GM12878 (cell line): Measurements from ENCODE around the gene SNX12. TPM values are rescaled to one million over a fixed set of nuclear protein-coding genes. Genes with fewer than 3 reads are reported as not detected.

Experiments used
- BCL11A ChIP-seq: IDR thresholded peaks from 2 replicates; pipeline ENCODE4 v1.6.1; 2011; ENCODE audit warnings: low read depth, low read length
- BCL3 ChIP-seq: IDR thresholded peaks from 2 replicates; pipeline ENCODE4 v1.6.1; 2011; ENCODE audit warnings: borderline replicate concordance, low read depth, mild to moderate bottlenecking, moderate library complexity, low read length; ENCODE audit not compliant: insufficient read depth, poor library complexity, severe bottlenecking
- CHD2 ChIP-seq: IDR thresholded peaks from 2 replicates; pipeline ENCODE4 v1.6.1; 2011; ENCODE audit warnings: low read depth, low read length, improper control_type of control experiment, borderline replicate concordance
- CREM ChIP-seq: IDR thresholded peaks from 2 replicates; pipeline ENCODE4 v1.6.1; 2014; ENCODE audit warnings: antibody characterized with exemption, low read depth
- ETV6 ChIP-seq, 2 experiments: fragments of 450-650 bp in 1 of 2; IDR thresholded peaks in 1 of 2; conservative IDR thresholded peaks in 1 of 2; 2 replicates each; pipeline ENCODE4 v1.6.1; 2014; ENCODE audit warnings: antibody characterized with exemption in 1 of 2, borderline replicate concordance in 1 of 2, low read depth in 1 of 2, mild to moderate bottlenecking in 1 of 2, moderate library complexity in 1 of 2
- HCFC1 ChIP-seq: fragments of 150-350 bp; IDR thresholded peaks from 2 replicates; pipeline ENCODE4 v1.6.1; 2014; ENCODE audit warnings: low read length
- HDAC6 ChIP-seq: fragments of 200-600 bp; sonication (generic); IDR thresholded peaks from one replicate; pipeline ENCODE4 v1.8.0; 2017; ENCODE audit warnings: antibody characterized with exemption; ENCODE audit not compliant: unreplicated experiment
- IKZF1 ChIP-seq: fragments of 450-650 bp; conservative IDR thresholded peaks from 2 replicates; pipeline ENCODE4 v1.6.1; 2017; ENCODE audit warnings: antibody characterized with exemption, mild to moderate bottlenecking
- IKZF2 ChIP-seq, 2 experiments: fragments of 450-650 bp; IDR thresholded peaks; 2 replicates each; pipeline ENCODE4 v1.6.1; 2017; ENCODE audit warnings: mild to moderate bottlenecking in 2 of 2, moderate library complexity in 2 of 2
- IRF4 ChIP-seq: IDR thresholded peaks from 2 replicates; pipeline ENCODE4 v1.6.1; 2011; ENCODE audit warnings: low read depth, low read length
- LARP7 ChIP-seq: fragments of 450-650 bp; IDR thresholded peaks from 2 replicates; pipeline ENCODE4 v1.6.1; 2017; ENCODE audit warnings: mild to moderate bottlenecking
- MEF2B ChIP-seq: fragments of 450-650 bp; IDR thresholded peaks from 2 replicates; pipeline ENCODE4 v1.6.1; 2018; ENCODE audit warnings: mild to moderate bottlenecking, moderate library complexity; ENCODE audit not compliant: partially characterized antibody, poor library complexity, severe bottlenecking
- NFIC ChIP-seq: IDR thresholded peaks from 2 replicates; pipeline ENCODE4 v1.6.1; 2012; ENCODE audit warnings: low read depth, mild to moderate bottlenecking, inconsistent platforms, low read length, moderate library complexity
- NR2C2 ChIP-seq: IDR thresholded peaks from 2 replicates; pipeline ENCODE4 v1.6.1; 2011; ENCODE audit warnings: borderline replicate concordance, low read depth; ENCODE audit not compliant: control insufficient read depth, insufficient read length
- RAD51 ChIP-seq: fragments of 450-650 bp; IDR thresholded peaks from 2 replicates; pipeline ENCODE4 v1.6.1; 2016; ENCODE audit warnings: moderate library complexity, mild to moderate bottlenecking, inconsistent platforms
- RCOR1 ChIP-seq: conservative IDR thresholded peaks from 2 replicates; pipeline ENCODE4 v1.6.1; 2012; ENCODE audit warnings: low read depth, low read length, improper control_type of control experiment
- SP1 ChIP-seq: IDR thresholded peaks from one replicate; pipeline ENCODE4 v1.6.1; 2011; ENCODE audit warnings: low read depth, low read length
- TCF3 ChIP-seq: IDR thresholded peaks from 2 replicates; pipeline ENCODE4 v1.6.1; 2012; ENCODE audit warnings: low read depth, mild to moderate bottlenecking, low read length, borderline replicate concordance; ENCODE audit not compliant: insufficient read depth
- ZBTB33 ChIP-seq: fragments of 450-650 bp; IDR thresholded peaks from 2 replicates; pipeline ENCODE4 v1.6.1; 2017; ENCODE audit warnings: mild to moderate bottlenecking
- ZNF24 ChIP-seq: fragments of 450-650 bp; IDR thresholded peaks from 2 replicates; pipeline ENCODE4 v1.6.1; 2017; ENCODE audit warnings: antibody characterized with exemption, mild to moderate bottlenecking
- polyA plus RNA-seq, 11 experiments: library from polyadenylated mRNA; depleted of rRNA in 4 of 11; unstranded in 6 of 11; stranded (reverse) in 5 of 11; fragments of >200 nt; fragmentation: Nextera tagmentation in 4 of 11; fragmentation: Illumina TruSeq in 1 of 11; extraction: Ambion mirVana in 4 of 11; extraction: Trizol in 1 of 11; gene quantifications; 1 replicate in 1 of 11; 2 replicates in 10 of 11; pipeline versions ENCODE4 v1.2.1 to v1.2.3, GENCODE V29; 2011 to 2016; ENCODE audit warnings: inconsistent platforms in 2 of 11, missing spikeins in 2 of 11, low read depth in 1 of 11
- total RNA-seq, 4 experiments: library from RNA; depleted of rRNA in 3 of 4; stranded (reverse); fragments of >200 nt in 3 of 4; fragmentation: Illumina TruSeq in 1 of 4; extraction: Trizol in 1 of 4; gene quantifications; 2 replicates each; pipeline versions ENCODE4 v1.2.1 to v1.2.3, GENCODE V29; 2013 to 2021
- TF ChIP-seq, protein P1 (sequence below): IDR thresholded peaks from 2 replicates; pipeline ENCODE4 v1.6.1; 2012; ENCODE audit warnings: low read depth, low read length, improper control_type of control experiment
- TF ChIP-seq, protein P2 (sequence below): IDR thresholded peaks from 2 replicates; pipeline ENCODE4 v1.6.1; 2011; ENCODE audit warnings: low read depth, mild to moderate bottlenecking, low read length, moderate library complexity, borderline replicate concordance; ENCODE audit errors: extremely low read depth
- TF ChIP-seq, protein P3 (sequence below): fragments of 450-650 bp; IDR thresholded peaks from 2 replicates; pipeline ENCODE4 v1.6.1; 2016; ENCODE audit warnings: mild to moderate bottlenecking

Gene SNX12
- total and polyA plus RNA-seq, 10 of the 15 experiments (the other 5 are each of a cell fraction or from before 2014, with no cell fraction given), result 4.4 to 50.4 (median 34.2) TPM

GRCh38 chrX:71068044-71068918 is at the start of gene SNX12 (continued):
- TF ChIP-seq CREM (peak; percentile 86), TCF3 (no peak), NFIC (peak; percentile 32; the same call in 1 of the 2 replicates), ETV6 (conservative IDR thresholded peaks at IDR 0.05 in 1 of 2, IDR thresholded peaks at IDR 0.05 in 1 of 2; ENCODE audit: borderline replicate concordance in 1 of 2, low read depth in 1 of 2) (no peak), IKZF1 (peak; percentile 99), BCL3 (no peak), IRF4 (peak; percentile 70; the same call in 1 of the 2 replicates), HCFC1 (peak; percentile 86), CHD2 (peak; percentile 70; the same call in 1 of the 2 replicates), ZBTB33 (peak; percentile 82; the same call in 1 of the 2 replicates), IKZF2 (IDR thresholded peaks at IDR 0.05) (no peak), ZNF24 (peak; percentile 63; the same call in 1 of the 2 replicates), RCOR1 (0 out of 2 replicates have a peak, but pooled peaks have one; percentile 24), SP1 (peak; percentile 77), HDAC6 (no peak), MEF2B (no peak), NR2C2 (no peak), BCL11A (no peak), RAD51 (peak; percentile 59), LARP7 (peak; percentile 88)
- TF ChIP-seq, protein P1, sequence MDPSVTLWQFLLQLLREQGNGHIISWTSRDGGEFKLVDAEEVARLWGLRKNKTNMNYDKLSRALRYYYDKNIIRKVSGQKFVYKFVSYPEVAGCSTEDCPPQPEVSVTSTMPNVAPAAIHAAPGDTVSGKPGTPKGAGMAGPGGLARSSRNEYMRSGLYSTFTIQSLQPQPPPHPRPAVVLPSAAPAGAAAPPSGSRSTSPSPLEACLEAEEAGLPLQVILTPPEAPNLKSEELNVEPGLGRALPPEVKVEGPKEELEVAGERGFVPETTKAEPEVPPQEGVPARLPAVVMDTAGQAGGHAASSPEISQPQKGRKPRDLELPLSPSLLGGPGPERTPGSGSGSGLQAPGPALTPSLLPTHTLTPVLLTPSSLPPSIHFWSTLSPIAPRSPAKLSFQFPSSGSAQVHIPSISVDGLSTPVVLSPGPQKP, result peak; percentile 90
- TF ChIP-seq, protein P2, sequence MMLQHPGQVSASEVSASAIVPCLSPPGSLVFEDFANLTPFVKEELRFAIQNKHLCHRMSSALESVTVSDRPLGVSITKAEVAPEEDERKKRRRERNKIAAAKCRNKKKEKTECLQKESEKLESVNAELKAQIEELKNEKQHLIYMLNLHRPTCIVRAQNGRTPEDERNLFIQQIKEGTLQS, result peak; percentile 99
- TF ChIP-seq, protein P3, sequence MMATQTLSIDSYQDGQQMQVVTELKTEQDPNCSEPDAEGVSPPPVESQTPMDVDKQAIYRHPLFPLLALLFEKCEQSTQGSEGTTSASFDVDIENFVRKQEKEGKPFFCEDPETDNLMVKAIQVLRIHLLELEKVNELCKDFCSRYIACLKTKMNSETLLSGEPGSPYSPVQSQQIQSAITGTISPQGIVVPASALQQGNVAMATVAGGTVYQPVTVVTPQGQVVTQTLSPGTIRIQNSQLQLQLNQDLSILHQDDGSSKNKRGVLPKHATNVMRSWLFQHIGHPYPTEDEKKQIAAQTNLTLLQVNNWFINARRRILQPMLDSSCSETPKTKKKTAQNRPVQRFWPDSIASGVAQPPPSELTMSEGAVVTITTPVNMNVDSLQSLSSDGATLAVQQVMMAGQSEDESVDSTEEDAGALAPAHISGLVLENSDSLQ, result peak; percentile 94
